ENCODE results near the gene ADAMTS12. TPM values are rescaled to one million over a fixed set of nuclear protein-coding genes. Genes with fewer than 3 reads are reported as not detected.

The ADAMTS12 gene
- total and polyA plus RNA-seq, 2 experiments from 2014 or later: 9.1 to 17.1 TPM

- H3K27me3 Mint-ChIP-seq (ENCODE audit: insufficient read depth, low read depth, poor library complexity): peaks cover 2% of the 10 kb centered on the region
- no peak for ATAC-seq
- H3F3A ChIP-seq (replicated peaks; ENCODE audit: low read depth): no peaks in the 10 kb centered on the region
These were observed 138.1 kb downstream of the ADAMTS12 start for GRCh38 chr5:33753704-33754103.

More at GRCh38 chr5:33753704-33754103, 138.1 kb downstream of the ADAMTS12 start:
- no peak overlapping the region for H3K27ac ChIP-seq (ENCODE audit: low read depth)
- no peak overlapping the region for H3K4me3 Mint-ChIP-seq
- H3K36me3 Mint-ChIP-seq (ENCODE audit: low read depth): no peaks in the 10 kb centered on the region
- H3K79me2 ChIP-seq (replicated peaks; ENCODE audit: insufficient read depth): peaks cover 4% of the 10 kb centered on the region
- H2AFZ ChIP-seq: no peak overlapping the region
- TF ChIP-seq ZNF462 (CRISPR knock-in tag; IDR thresholded peaks at IDR 0.05): no peak
- no peak for TF ChIP-seq JUNB (IDR thresholded peaks at IDR 0.05; ENCODE audit: unreplicated experiment)
- no peak for TF ChIP-seq NANOG (IDR thresholded peaks at IDR 0.05; ENCODE audit: borderline replicate concordance)
- TF ChIP-seq CTCF (conservative IDR thresholded peaks at IDR 0.05; ENCODE audit: low read depth in 2 of 2): no peak
- TF ChIP-seq POLR2AphosphoS5 (IDR thresholded peaks at IDR 0.05; ENCODE audit: low read depth): no peak
- TF ChIP-seq STAT1 (IDR thresholded peaks at IDR 0.05; ENCODE audit: unreplicated experiment): no peak
- no peak for TF ChIP-seq ETS1 (IDR thresholded peaks at IDR 0.05)
- TF ChIP-seq EZH2phosphoT487 (IDR thresholded peaks at IDR 0.05; ENCODE audit: unreplicated experiment): no peak
- no peak for TF ChIP-seq CREB1 (CRISPR knock-in tag; IDR thresholded peaks at IDR 0.05; ENCODE audit: low read depth)
- TF ChIP-seq EZH2 (IDR thresholded peaks at IDR 0.05; ENCODE audit: low read depth, unreplicated experiment): no peak
- no peak for TF ChIP-seq ZNF331 (CRISPR knock-in tag; IDR thresholded peaks at IDR 0.05; ENCODE audit: low read depth)
- no peak for TF ChIP-seq ZNF114 (CRISPR knock-in tag; IDR thresholded peaks at IDR 0.05)
- no peak for TF ChIP-seq REST (IDR thresholded peaks at IDR 0.05; ENCODE audit: unreplicated experiment)
- no peaks in the 10 kb centered on the region for H3K9me3 Mint-ChIP-seq
- DNase-seq (ENCODE audit: low spot score): no peak
- no peak overlapping the region for H3K4me3 ChIP-seq
- no peak overlapping the region for H3K27ac Mint-ChIP-seq
- 0 out of 2 replicates have a peak, but pooled peaks cover 7% of the 10 kb centered on the region for H3K9me2 ChIP-seq (ENCODE audit: insufficient read depth)
- H4K20me1 ChIP-seq (replicated peaks; ENCODE audit: insufficient read depth): no peaks in the 10 kb centered on the region
- H3K36me3 ChIP-seq (ENCODE audit: insufficient read depth): no peaks in the 10 kb centered on the region
- H3K27me3 ChIP-seq (ENCODE audit: insufficient read depth): no peaks in the 10 kb centered on the region
- 0 out of 3 replicates have a peak, but pooled peaks cover 2% of the 10 kb centered on the region for H3K4me1 Mint-ChIP-seq
- no peaks in the 10 kb centered on the region for H3K4me1 ChIP-seq (ENCODE audit: insufficient read depth)
- no peak overlapping the region for H3K4me2 ChIP-seq

All from GM23338 (cell line).